Astrocyte of the spinal cord (primary cell): ENCODE measurements around the gene SEZ6L.

Experiments used
- DNase-seq: peaks from one replicate; pipeline ENCODE4 v3.0.0; 2011; ENCODE audit warnings: low read depth, low spot score
- H3K4me3 ChIP-seq: 2 replicates; pipeline ENCODE4 v1.5.1; 2011; ENCODE audit warnings: low read depth, mild to moderate bottlenecking, low read length, moderate library complexity
- CTCF ChIP-seq: IDR thresholded peaks from 2 replicates; pipeline ENCODE4 v1.5.1; 2012; ENCODE audit warnings: low read depth, mild to moderate bottlenecking, low read length, inconsistent platforms
- in situ Hi-C: cut with HindIII; loops from 2 replicates; pipeline ENCODE4 v1.10.0; 2017; ENCODE audit warnings: low sequenced_read_pairs

SEZ6L gene

GRCh38 chr22:26172389-26172990 is 3.2 kb downstream of the SEZ6L start:
- peak; percentile 61 for TF ChIP-seq CTCF
- in situ Hi-C loops: no loop called here
- H3K4me3 ChIP-seq: no peak overlapping the region
- DNase-seq: peak; percentile 2

- no peak overlapping the region for H3K4me3 ChIP-seq
- no peak for DNase-seq
- no peak for TF ChIP-seq CTCF
- in situ Hi-C loops: no loop called here
Measured at GRCh38 chr22:26174280-26174679, 5.0 kb downstream of the SEZ6L start.

GRCh38 chr22:26182723-26183122 is 13.5 kb downstream of the SEZ6L start:
- DNase-seq: no peak
- no peak for TF ChIP-seq CTCF
- no peak overlapping the region for H3K4me3 ChIP-seq
- in situ Hi-C loops: no loop called here

GRCh38 chr22:26185190-26185589 is 15.9 kb downstream of the SEZ6L start:
- TF ChIP-seq CTCF: no peak
- in situ Hi-C loops: no loop called here
- no peak overlapping the region for H3K4me3 ChIP-seq

GRCh38 chr22:26188341-26188740 is 19.1 kb downstream of the SEZ6L start:
- DNase-seq: no peak
- no peak for TF ChIP-seq CTCF
- H3K4me3 ChIP-seq: no peak overlapping the region
- in situ Hi-C loops: no loop called here

More at GRCh38 chr22:26185190-26185589, 15.9 kb downstream of the SEZ6L start:
- DNase-seq: no peak

GRCh38 chr22:26194313-26194712 is 25.1 kb downstream of the SEZ6L start:
- in situ Hi-C loops: no loop called here
- no peak for TF ChIP-seq CTCF
- no peak overlapping the region for H3K4me3 ChIP-seq
- no peak for DNase-seq
